ENCODE measurements around the gene SLX1A. TPM values are rescaled to one million over a fixed set of nuclear protein-coding genes. Genes with fewer than 3 reads are reported as not detected.
"Not testable (repeated sequence)": the region's sequence is repeated elsewhere in the genome, so short reads cannot be mapped to it uniquely, and the experiment has no call there.

The SLX1A gene
- total and polyA plus RNA-seq, 2 experiments from 2014 or later: 32.2 to 32.6 TPM

GRCh38 chr16:30187971-30188561, 5.6 kb upstream of the SLX1A start:
- no peak for TF ChIP-seq EZH2 (IDR thresholded peaks at IDR 0.05; ENCODE audit: insufficient read depth, poor library complexity, severe bottlenecking)
- Histone ChIP-seq H3K9me2 (ENCODE audit: insufficient read depth) (no peaks in the 10 kb centered on the region), H3F3A (ENCODE audit: insufficient read depth) (no peaks in the 10 kb centered on the region), H3K79me2 (ENCODE audit: insufficient read depth) (no peaks in the 10 kb centered on the region), H3K27ac (no peak overlapping the region), H3K9ac (no peak overlapping the region), H3K36me3 (ENCODE audit: low read depth) (no peaks in the 10 kb centered on the region), H3K4me1 (ENCODE audit: insufficient read depth) (no peaks in the 10 kb centered on the region), H3K27me3 (replicated peaks; ENCODE audit: insufficient read depth) (no peaks in the 10 kb centered on the region), H3K4me3 (no peak overlapping the region), H3K4me2 (ENCODE audit: unreplicated experiment) (no peak overlapping the region), H4K20me1 (ENCODE audit: insufficient read depth) (no peaks in the 10 kb centered on the region), H3K9me3 (ENCODE audit: low read depth) (no peaks in the 10 kb centered on the region), H2AFZ (no peak overlapping the region)
- in situ Hi-C loops (cut with MboI): no loop called here
- WGBS, 2 experiments (ENCODE audit: low coverage in 1 of 2, low lambda C conversion rate in 2 of 2, missing lambda C conversion rate in 2 of 2): 89 to 93% methylated on average over 17 to 23 of the region's 23 CpGs
- no peak for DNase-seq

- H3K4me1 ChIP-seq (ENCODE audit: insufficient read depth); H3K9me2 ChIP-seq (ENCODE audit: insufficient read depth); H3K79me2 ChIP-seq (ENCODE audit: insufficient read depth); H3F3A ChIP-seq (ENCODE audit: insufficient read depth); H3K36me3 ChIP-seq (ENCODE audit: low read depth); H3K9ac ChIP-seq; in situ Hi-C loops (cut with MboI); H3K4me2 ChIP-seq (ENCODE audit: unreplicated experiment); H3K27me3 ChIP-seq (replicated peaks; ENCODE audit: insufficient read depth); H4K20me1 ChIP-seq (ENCODE audit: insufficient read depth); H3K9me3 ChIP-seq (ENCODE audit: low read depth); DNase-seq; H2AFZ ChIP-seq; H3K4me3 ChIP-seq; H3K27ac ChIP-seq: not testable (repeated sequence)
- 92 to 94% methylated on average over 3 to 6 of the region's 12 CpGs for WGBS, 2 experiments (ENCODE audit: low coverage in 1 of 2, low lambda C conversion rate in 2 of 2, missing lambda C conversion rate in 2 of 2)
These were observed 2.5 kb upstream of the SLX1A start for GRCh38 chr16:30191158-30191557.

- H3K36me3 ChIP-seq (ENCODE audit: low read depth); in situ Hi-C loops (cut with MboI); H3K79me2 ChIP-seq (ENCODE audit: insufficient read depth); H3K9me2 ChIP-seq (ENCODE audit: insufficient read depth); H3K9me3 ChIP-seq (ENCODE audit: low read depth); H3K27ac ChIP-seq; H4K20me1 ChIP-seq (ENCODE audit: insufficient read depth); DNase-seq; H2AFZ ChIP-seq; H3K4me1 ChIP-seq (ENCODE audit: insufficient read depth); H3F3A ChIP-seq (ENCODE audit: insufficient read depth); H3K4me2 ChIP-seq (ENCODE audit: unreplicated experiment); H3K27me3 ChIP-seq (replicated peaks; ENCODE audit: insufficient read depth); H3K4me3 ChIP-seq; H3K9ac ChIP-seq: not testable (repeated sequence)
- no CpG with 5 or more reads among the region's 21 CpGs for WGBS, 2 experiments (ENCODE audit: low coverage in 1 of 2, low lambda C conversion rate in 2 of 2, missing lambda C conversion rate in 2 of 2)
These were observed 577 bp upstream of the SLX1A start for GRCh38 chr16:30193098-30193497.

- H3K27me3 ChIP-seq (replicated peaks; ENCODE audit: insufficient read depth); H3F3A ChIP-seq (ENCODE audit: insufficient read depth); H3K79me2 ChIP-seq (ENCODE audit: insufficient read depth); H4K20me1 ChIP-seq (ENCODE audit: insufficient read depth); H3K9me3 ChIP-seq (ENCODE audit: low read depth); H3K36me3 ChIP-seq (ENCODE audit: low read depth); H3K27ac ChIP-seq; in situ Hi-C loops (cut with MboI); DNase-seq; H3K9me2 ChIP-seq (ENCODE audit: insufficient read depth); H2AFZ ChIP-seq; H3K4me1 ChIP-seq (ENCODE audit: insufficient read depth): not testable (repeated sequence)
- 6 to 8% methylated on average over 11 to 18 of the region's 60 CpGs for WGBS, 2 experiments (ENCODE audit: low coverage in 1 of 2, low lambda C conversion rate in 2 of 2, missing lambda C conversion rate in 2 of 2)
- Histone ChIP-seq H3K9ac (peak overlapping the region; percentile 57), H3K4me3 (peak overlapping the region; percentile 70), H3K4me2 (ENCODE audit: unreplicated experiment) (peak overlapping the region; percentile 53)
These were observed 674 bp downstream of the SLX1A start for GRCh38 chr16:30194172-30194925.

GRCh38 chr16:30197001-30197400, 3.3 kb downstream of the SLX1A start:
- H3F3A ChIP-seq (ENCODE audit: insufficient read depth); H3K9ac ChIP-seq; H3K79me2 ChIP-seq (ENCODE audit: insufficient read depth); H3K36me3 ChIP-seq (ENCODE audit: low read depth); H3K9me3 ChIP-seq (ENCODE audit: low read depth); H3K27ac ChIP-seq; H3K4me3 ChIP-seq; H3K27me3 ChIP-seq (replicated peaks; ENCODE audit: insufficient read depth); H3K4me1 ChIP-seq (ENCODE audit: insufficient read depth); H4K20me1 ChIP-seq (ENCODE audit: insufficient read depth); H3K4me2 ChIP-seq (ENCODE audit: unreplicated experiment); H3K9me2 ChIP-seq (ENCODE audit: insufficient read depth); DNase-seq; H2AFZ ChIP-seq; in situ Hi-C loops (cut with MboI): not testable (repeated sequence)
- WGBS, 2 experiments (ENCODE audit: low coverage in 1 of 2, low lambda C conversion rate in 2 of 2, missing lambda C conversion rate in 2 of 2): 94 to 100% methylated on average over 1 of the region's 2 CpGs

- not testable (repeated sequence) for H3K9me3 ChIP-seq (ENCODE audit: low read depth); H3K9ac ChIP-seq; H3K27ac ChIP-seq
These were observed 5.4 kb downstream of the SLX1A start, which contains the start of gene SULT1A3 for GRCh38 chr16:30199049-30199448. SULT1A3 (plus strand) TSS chr16:30199255; CDS start chr16:30200729, 1,474 bp downstream.

GRCh38 chr16:30199608-30200343, 6.1 kb downstream of the SLX1A start:
- in situ Hi-C loops (cut with MboI); H3K9ac ChIP-seq; H3K79me2 ChIP-seq (ENCODE audit: insufficient read depth); H3K9me2 ChIP-seq (ENCODE audit: insufficient read depth); H3K4me3 ChIP-seq; H3K36me3 ChIP-seq (ENCODE audit: low read depth); H4K20me1 ChIP-seq (ENCODE audit: insufficient read depth); H3K9me3 ChIP-seq (ENCODE audit: low read depth); H3K27me3 ChIP-seq (replicated peaks; ENCODE audit: insufficient read depth); H2AFZ ChIP-seq; H3F3A ChIP-seq (ENCODE audit: insufficient read depth); H3K4me1 ChIP-seq (ENCODE audit: insufficient read depth); H3K27ac ChIP-seq; H3K4me2 ChIP-seq (ENCODE audit: unreplicated experiment); DNase-seq: not testable (repeated sequence)
- no CpG with 5 or more reads among the region's 15 CpGs for WGBS, 2 experiments (ENCODE audit: low coverage in 1 of 2, low lambda C conversion rate in 2 of 2, missing lambda C conversion rate in 2 of 2)

More at GRCh38 chr16:30199049-30199448, 5.4 kb downstream of the SLX1A start, which contains the start of gene SULT1A3:
- H2AFZ ChIP-seq; H3K4me2 ChIP-seq (ENCODE audit: unreplicated experiment); H3K9me2 ChIP-seq (ENCODE audit: insufficient read depth); in situ Hi-C loops (cut with MboI); H3K4me3 ChIP-seq; H3K79me2 ChIP-seq (ENCODE audit: insufficient read depth); H3F3A ChIP-seq (ENCODE audit: insufficient read depth); H3K27me3 ChIP-seq (replicated peaks; ENCODE audit: insufficient read depth); H3K4me1 ChIP-seq (ENCODE audit: insufficient read depth); DNase-seq; H4K20me1 ChIP-seq (ENCODE audit: insufficient read depth); H3K36me3 ChIP-seq (ENCODE audit: low read depth): not testable (repeated sequence)
- WGBS, 2 experiments (ENCODE audit: low coverage in 1 of 2, low lambda C conversion rate in 2 of 2, missing lambda C conversion rate in 2 of 2): no CpG with 5 or more reads among the region's 3 CpGs
